Left renal pelvis (tissue), 4 donors: Measurements from ENCODE around the gene BLOC1S5. TPM values are rescaled to one million over a fixed set of nuclear protein-coding genes. Genes with fewer than 3 reads are reported as not detected.
"Not testable (repeated sequence)": the region's sequence is repeated elsewhere in the genome, so short reads cannot be mapped to it uniquely, and the experiment has no call there.

Source experiments
- DNase-seq, 4 donors: peaks; one replicate each; pipeline ENCODE4 v3.0.0-alpha.2; 2013; ENCODE audit warnings: low read depth in 4 of 4, low spot score in 3 of 4
- polyA plus RNA-seq, 4 donors: library from polyadenylated mRNA; unstranded; fragments of 120-200 nt; gene quantifications; one replicate each; pipeline ENCODE4 v1.2.1, GENCODE V29; 2013; ENCODE audit not compliant: insufficient read length in 4 of 4

BLOC1S5 gene
- polyA plus RNA-seq, 4 donors = 14.5 to 37.1 (median 34.1) TPM

- DNase-seq = no peak
Measured at GRCh38 chr6:7999201-7999600, 65.0 kb downstream of the BLOC1S5 start.

- DNase-seq = no peak
Measured at GRCh38 chr6:7998103-7998725, 66.0 kb downstream of the BLOC1S5 start.

- DNase-seq = no peak
Measured at GRCh38 chr6:7997286-7997685, 66.9 kb downstream of the BLOC1S5 start.

DNA sequence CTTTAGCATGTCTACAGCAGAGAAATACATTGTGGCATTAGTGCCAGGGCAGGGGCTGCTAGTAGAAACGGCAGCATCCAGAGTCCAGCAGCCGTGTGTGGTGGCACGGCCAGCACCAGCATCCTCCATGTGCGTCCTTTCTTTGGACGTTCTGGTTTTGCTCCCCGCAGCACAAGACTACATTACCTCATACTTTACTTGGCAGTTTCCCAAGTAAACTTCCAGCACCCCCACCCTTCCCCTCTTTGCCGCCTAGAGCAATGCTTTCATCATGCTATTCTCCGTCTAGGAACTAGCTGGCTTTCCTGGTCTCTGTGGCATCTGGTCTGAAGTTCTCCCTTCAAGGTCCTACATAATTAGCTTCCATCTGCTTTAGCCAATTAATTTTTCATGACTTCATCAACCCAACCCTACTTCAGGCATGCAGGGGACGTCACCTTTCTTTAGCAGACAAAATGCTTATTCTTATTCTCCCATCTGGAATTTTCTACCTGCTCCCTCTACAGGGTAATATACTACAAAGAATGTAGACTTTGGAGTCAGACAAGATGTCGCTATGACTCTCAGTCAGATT, 67.6 kb downstream of the BLOC1S5 start:
- no peak for DNase-seq

DNA sequence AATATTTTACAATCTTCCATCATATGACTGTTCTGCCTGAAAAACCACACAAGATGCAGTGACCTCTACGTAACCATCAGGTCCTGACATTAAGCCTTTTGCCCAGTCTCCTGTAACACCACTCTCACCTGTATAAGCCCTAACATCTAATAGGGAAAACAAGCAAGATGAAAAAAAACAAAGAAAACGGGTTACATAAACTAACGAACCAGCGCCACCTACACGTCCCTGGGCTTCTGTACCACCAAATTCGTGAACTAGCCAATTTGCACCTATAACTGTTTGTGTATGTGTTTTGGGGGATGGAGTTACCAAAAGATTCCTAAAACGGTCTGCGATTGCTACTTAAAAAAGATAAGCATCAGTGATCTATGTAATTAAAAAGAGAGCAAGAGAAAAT, 70.2 kb downstream of the BLOC1S5 start:
- DNase-seq = no peak

GRCh38 chr6:7993399-7993798, 70.8 kb downstream of the BLOC1S5 start:
- DNase-seq = no peak

DNA sequence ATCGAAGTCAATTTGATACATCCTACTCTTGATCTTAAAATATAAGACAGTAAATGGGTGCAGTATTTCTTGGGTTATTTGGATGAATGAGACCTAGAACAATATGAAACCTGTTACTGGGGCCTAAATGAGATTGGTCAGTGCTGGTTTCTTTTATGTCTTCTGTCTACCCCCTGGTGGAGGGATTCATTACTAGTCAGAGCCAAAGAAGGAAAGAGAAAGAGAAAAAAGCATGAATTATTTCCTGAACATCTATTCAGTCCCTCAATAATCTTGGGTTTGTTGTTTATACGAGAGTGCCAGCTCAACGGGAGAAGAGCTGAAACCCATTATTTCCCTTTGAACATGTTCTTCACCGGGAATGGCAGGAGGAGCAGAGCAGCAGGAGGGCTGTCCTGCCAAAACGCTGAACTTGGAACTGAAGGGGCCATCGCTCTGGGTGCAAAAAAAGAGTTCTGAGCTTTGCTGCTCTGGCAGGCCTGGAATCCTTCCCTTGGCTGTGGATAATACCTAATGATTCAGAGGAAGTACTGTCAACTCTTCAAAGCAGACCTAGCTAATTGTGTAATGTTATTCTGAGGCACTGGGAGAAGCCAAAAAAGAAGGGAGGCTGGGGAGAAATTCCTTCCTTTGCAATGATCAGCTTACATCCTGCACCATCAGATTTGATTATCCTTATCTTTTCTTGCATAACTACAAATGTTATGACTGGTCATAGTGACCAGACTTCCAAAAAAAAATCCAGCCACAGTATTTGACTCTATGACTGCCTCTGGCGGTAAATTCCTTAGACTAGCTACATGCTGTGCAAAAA, 72.0 kb downstream of the BLOC1S5 start:
- no peak for DNase-seq

- DNase-seq = no peak
Measured at GRCh38 chr6:7991536-7991935, 72.7 kb downstream of the BLOC1S5 start.

DNA sequence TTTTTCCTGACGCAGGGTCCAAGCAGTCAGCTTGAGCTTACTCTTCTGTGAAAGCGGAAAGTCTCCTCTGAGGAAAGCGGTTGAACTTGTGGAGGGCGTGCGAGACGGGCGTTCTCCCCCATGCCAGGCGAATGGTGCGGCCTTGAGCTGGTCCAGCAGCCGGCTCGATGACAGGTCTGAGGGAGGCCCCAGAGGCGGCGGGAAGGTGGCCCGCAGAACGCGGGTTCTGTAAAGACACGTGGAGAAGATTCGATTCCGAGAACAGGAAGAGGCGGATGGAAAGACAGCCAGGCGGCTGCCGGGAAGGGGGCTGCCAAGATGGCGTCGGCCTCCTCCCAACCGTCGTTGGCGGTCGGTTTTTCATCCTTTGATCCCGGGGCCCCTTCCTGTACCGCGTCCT, 78.0 kb downstream of the BLOC1S5 start:
- no peak for DNase-seq

DNA sequence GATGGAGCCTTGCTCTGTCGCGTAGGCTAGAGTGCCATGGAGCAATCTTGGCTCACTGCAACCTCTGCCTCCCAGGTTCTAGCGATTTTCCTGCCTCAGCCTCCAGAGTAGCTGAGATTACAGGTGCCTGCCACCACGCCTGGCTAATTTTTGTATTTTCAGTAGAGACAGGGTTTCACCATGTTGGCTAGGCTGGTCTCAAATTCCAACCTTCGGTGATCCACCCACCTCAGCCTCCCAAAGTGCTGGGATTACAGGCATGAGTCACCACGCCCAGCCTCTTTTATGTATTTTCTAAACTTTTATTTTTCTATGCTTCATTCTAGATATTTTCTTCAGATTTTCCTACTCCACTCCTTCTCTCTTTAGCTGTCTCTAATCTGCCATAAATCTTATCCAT, 80.2 kb downstream of the BLOC1S5 start:
- DNase-seq = not testable (repeated sequence)

- DNase-seq = no peak
Measured at GRCh38 chr6:7979831-7980230, 84.4 kb downstream of the BLOC1S5 start.

DNA sequence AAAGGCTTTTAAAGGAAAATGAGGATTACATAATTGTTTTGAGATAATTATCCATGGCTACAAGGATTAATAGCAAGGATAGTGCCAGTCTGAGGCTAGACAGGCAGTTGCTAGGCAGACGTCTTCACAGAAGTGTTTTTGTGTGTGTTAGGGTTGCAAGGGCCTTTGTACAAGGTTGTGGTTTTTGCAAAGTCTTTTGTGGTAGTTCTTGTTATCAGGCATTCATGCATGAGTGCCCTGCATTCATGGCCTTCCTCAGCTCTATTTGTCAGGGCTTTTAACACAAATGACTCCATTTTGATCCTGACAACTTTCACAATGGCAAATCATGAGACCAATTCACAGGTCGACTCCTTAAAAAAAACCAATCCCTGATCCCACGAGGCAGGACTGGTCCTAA, 85.5 kb downstream of the BLOC1S5 start:
- DNase-seq = no peak

DNA sequence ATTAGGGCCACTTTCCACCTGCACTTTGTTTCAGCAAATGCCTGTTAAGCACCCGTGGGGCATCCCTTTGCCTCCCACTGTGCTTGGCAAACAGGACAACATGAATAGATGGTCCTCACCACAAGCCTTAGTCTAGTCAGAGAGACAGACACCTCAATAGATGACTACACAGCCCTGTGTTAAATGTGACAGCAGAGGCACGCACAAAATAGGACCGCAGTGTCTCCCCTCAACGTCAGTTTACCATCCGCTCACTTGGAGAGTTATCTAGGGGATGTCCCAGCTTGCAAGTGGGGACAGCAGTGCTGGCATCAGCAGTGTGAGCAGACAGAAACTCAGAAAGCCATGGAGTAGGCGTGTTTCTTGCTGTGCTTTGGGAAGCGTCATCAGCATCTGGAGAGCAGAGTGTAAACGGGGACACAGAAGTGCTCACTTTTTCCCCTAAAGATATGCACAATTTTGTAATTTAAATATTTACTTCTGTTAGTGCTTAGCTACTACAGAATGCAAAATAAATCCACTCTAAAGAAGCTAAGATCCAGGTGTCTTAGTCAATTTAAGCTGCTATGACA, 87.6 kb downstream of the BLOC1S5 start:
- no peak for DNase-seq

DNA sequence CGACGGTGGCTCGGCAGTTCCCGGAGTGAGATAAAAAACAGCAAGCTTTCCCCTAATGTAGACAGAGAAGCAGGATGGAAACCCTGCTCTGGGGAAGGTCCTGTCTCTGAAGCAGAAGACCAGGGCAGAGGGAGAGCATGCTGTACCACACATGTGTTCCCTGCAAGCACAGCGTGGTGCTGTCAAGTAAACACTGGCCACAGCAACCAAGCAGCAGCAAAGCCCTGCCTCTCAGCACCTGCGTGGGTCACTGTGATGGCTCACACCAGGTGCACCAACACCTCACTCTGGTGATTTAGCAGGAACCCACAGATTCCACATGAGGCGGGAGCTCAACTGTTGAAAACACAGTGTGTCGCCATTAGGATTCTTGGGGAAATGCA, 88.4 kb downstream of the BLOC1S5 start:
- DNase-seq = no peak

DNA sequence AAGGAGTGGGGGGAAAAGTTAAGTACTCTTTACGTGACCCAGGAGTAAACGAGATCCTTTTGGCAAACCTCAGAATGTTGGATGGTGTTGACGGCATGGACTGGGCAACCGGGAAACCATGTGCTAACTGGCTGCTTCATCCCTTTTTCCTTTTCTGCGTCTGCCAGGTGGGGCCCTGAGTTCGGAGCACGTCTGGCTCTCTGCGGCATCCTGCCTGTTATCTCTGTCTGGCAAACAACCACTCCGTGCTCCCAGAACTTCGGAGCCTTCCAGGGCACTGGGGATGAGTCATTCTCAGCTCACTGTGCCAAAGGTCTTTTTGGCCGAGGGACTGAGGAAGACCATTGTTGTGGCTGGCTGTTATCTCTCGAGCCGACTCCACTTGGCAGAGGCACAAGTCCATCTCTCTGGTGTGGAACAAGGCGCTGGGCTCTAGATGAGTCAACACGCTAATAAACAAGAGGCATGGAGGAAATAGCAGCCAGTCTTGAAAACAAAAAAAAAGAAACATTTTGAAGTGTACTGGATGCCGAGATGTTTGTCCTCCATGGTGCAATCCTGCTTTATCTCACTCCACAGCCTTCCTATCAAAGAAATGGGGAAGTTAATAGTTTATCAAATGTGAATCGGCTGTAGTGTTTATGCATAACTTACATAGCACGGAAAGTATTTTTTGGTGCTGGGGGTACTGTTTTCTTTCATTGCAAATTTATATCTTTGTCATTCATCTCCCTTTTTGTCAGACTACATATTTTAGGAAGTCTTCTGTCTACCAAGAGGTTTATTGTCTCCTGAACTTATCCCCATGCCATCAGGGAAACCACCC, 89.0 kb downstream of the BLOC1S5 start:
- no peak for DNase-seq

- DNase-seq = no peak
Measured at GRCh38 chr6:7974565-7974937, 89.6 kb downstream of the BLOC1S5 start.

DNA sequence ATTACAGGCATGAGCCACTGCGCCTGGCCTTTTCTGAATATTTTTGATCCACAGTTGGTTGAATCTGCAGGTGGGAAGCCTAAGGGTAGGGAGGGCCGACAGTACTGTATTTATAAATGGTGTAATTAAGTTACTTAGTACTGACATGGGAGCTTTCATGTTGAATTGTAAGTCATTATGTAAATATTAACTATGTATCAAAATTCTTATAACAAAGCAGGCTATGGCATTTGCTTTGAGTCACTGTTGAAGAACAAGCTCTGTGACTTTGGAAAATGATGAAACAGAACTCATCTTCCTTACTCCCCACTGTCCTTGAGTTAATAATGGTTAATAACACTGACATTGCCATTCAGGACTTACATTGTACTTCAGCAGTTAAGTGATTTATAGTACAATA, 90.6 kb downstream of the BLOC1S5 start:
- DNase-seq = no peak

DNA sequence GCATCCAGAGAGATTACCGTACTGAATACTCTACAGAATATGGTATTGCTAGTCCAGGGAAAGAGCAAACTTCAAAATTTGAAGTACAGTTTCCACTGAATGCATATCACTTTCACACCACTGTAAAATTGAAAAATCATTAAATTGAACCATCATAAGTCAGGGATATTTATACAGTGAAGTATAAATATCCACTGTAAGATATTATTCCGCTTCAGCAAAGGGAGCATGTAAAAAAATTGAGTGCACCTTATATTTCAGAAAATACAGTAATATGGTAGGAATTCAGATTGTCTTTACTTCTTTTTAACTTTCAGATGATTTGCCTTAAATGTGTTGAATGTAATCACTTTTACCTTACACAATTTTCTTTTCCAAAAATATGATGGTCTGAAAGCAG, 92.7 kb downstream of the BLOC1S5 start:
- DNase-seq = no peak

DNA sequence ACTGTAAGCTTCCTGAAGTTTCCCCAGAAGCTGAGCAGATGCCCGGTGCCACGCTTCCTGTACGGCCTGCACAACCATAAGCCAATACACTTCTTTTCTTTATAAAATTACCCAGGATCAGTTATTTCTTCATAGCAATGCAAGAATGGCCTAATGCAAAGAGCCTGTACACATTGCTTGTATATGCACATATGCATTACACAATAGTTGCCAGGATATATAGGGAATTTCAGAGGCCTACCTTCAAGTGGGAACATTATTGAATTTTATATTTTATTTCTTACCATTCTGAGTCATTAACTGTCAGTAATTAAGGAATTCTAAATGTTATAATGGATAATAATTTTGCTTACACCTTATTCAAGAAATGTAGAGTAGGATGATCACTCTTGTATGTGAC, 93.6 kb downstream of the BLOC1S5 start:
- DNase-seq = no peak
